ENCODE data around the gene FAAH.

FAAH gene

DNA sequence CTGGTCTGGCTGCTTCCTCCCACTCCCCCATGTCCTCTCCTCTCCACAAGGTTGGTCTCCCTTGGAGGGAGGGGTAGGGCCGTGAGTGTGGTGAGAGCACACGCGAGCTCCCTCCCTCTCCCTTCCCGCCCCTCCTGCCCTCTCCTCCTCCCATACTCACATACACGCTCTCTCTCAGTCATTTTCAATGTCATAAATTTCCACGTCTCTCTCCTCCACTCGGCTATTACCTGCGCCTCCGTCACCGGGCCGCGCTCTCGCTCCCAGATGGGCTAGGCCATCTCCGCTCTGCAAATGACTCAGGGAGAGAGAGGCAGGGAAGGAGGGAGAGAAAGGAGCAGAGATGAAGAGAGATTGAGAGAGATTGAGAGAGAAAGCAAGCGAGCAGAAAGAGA, 58.8 kb downstream of the FAAH start:
- POLR2A ChIA-PET = no interaction called here
- CTCF ChIA-PET = interaction anchor here (0.9 to 17.6 kb wide), 3 partner anchors 11 to 78 kb away, joined by 3 to 429 read pairs (median 5); a partner anchor contains a TSS
- TF ChIP-seq, protein P1, sequence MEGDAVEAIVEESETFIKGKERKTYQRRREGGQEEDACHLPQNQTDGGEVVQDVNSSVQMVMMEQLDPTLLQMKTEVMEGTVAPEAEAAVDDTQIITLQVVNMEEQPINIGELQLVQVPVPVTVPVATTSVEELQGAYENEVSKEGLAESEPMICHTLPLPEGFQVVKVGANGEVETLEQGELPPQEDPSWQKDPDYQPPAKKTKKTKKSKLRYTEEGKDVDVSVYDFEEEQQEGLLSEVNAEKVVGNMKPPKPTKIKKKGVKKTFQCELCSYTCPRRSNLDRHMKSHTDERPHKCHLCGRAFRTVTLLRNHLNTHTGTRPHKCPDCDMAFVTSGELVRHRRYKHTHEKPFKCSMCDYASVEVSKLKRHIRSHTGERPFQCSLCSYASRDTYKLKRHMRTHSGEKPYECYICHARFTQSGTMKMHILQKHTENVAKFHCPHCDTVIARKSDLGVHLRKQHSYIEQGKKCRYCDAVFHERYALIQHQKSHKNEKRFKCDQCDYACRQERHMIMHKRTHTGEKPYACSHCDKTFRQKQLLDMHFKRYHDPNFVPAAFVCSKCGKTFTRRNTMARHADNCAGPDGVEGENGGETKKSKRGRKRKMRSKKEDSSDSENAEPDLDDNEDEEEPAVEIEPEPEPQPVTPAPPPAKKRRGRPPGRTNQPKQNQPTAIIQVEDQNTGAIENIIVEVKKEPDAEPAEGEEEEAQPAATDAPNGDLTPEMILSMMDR (IDR thresholded peaks at IDR 0.05; ENCODE audit: insufficient read depth, low read length, missing control alignments) = no peak
- no peak for DNase-seq (ENCODE audit: low read depth, low spot score)
- no peak overlapping the region for H3K4me3 ChIP-seq (ENCODE audit: low read depth, low read length)

DNA sequence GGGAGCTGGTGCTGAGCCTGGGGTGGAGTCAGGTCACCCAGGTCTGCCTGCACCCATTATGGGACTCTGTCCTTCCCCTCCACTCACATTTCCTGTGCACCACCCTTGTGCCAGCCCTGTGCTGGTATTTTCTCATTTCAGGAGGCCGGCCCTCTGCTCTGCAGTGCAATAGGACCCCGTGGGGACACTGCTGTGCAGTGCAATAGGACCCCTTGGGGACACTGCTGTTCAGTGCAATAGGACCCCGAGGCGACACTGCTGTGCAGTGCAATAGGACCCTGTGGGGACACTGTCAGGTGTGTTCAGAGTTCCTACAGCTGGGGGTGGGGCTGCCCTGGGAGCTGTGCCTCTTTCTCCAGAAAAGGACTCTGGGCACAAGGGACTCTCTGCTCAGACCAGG, 59.3 kb downstream of the FAAH start:
- POLR2A ChIA-PET = no interaction called here
- TF ChIP-seq, protein P1 (IDR thresholded peaks at IDR 0.05; ENCODE audit: insufficient read depth, low read length, missing control alignments) = no peak
- H3K4me3 ChIP-seq (ENCODE audit: low read depth, low read length) = no peak overlapping the region
- CTCF ChIA-PET = interaction anchor here (0.9 to 17.6 kb wide), 5 partner anchors 8 to 95 kb away, joined by 3 to 429 read pairs (median 5); a partner anchor contains a TSS
- DNase-seq (ENCODE audit: low read depth, low spot score) = no peak

DNA sequence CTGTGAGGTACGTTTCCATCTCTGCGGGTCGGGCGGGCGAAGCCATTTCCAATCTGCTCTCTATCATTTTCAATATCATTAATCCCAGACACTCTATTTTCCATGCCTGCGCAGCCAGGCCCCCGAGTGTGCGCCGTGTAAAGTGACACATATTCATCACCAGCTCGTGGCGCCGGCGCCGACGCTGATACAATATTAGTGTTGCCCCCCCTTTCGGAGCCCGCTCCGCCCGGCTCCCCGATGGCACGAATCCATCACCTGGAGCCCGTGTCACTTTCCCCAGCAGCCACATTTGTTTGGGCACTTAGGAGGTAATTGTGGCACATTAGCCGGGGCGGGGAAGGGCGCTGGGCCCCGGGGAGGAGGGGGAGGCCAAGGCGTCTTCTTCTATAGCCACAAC, 61.8 kb downstream of the FAAH start:
- no peak overlapping the region for H3K4me3 ChIP-seq (ENCODE audit: low read depth, low read length)
- POLR2A ChIA-PET = no interaction called here
- no peak for DNase-seq (ENCODE audit: low read depth, low spot score)
- TF ChIP-seq, protein P1 (IDR thresholded peaks at IDR 0.05; ENCODE audit: insufficient read depth, low read length, missing control alignments) = no peak
- CTCF ChIA-PET = interaction anchor here (6.1 to 17.6 kb wide), 2 partner anchors 10 to 75 kb away, joined by 47 to 429 read pairs; a partner anchor contains a TSS

DNA sequence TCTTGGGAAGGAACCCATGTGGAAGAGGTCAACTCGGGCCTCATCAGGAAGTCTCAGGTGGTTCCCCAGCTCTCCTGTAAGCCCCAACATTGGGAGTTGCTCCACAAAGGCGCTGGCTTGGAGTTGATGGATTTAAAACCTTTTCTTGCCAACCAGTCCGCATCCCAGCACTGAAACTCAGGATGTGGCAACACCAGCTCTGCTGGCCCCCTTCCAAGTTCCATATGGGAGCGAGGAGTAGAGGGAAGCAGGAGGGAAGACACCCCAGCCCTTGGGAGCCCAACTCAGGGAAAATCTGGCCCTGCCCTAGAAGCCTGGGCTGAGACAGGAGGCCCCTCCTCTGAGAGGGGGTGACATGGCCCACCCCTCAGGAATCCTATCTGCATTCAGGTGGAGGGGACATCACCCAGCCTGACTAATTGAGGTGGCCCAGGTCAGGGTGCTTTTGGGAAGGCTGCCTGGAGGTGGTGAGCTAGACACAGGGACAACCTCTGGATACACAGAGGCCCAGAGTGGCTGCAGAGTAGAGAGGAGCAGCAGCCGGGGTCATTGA, 62.4 kb downstream of the FAAH start:
- DNase-seq (ENCODE audit: low read depth, low spot score) = no peak
- H3K4me3 ChIP-seq (ENCODE audit: low read depth, low read length) = no peak overlapping the region
- TF ChIP-seq, protein P1 (IDR thresholded peaks at IDR 0.05; ENCODE audit: insufficient read depth, low read length, missing control alignments) = no peak
- ChIA-PET CTCF (interaction anchor here (6.1 to 17.6 kb wide), 2 partner anchors 11 to 74 kb away, joined by 47 to 429 read pairs; a partner anchor contains a TSS), POLR2A (no interaction called here)

DNA sequence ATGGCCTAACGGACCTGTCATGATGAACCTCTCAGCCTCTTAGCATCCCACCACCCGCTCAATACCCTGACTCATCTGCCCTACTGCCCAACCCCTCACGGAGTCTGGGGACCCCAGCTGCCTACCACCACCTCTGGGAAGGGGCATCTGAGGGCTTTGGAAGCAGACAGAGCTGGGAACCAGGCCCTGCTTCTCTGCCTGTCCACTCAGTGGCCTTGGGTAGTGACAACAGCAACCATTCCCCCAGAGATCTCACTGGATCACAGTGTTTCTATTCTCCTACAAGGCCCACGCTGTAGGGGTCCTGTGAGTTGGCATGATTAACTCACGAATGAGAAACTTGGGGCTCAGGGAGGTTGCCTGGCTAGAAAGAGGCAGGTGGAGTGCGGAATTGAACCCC, 63.1 kb downstream of the FAAH start:
- TF ChIP-seq, protein P1 (IDR thresholded peaks at IDR 0.05; ENCODE audit: insufficient read depth, low read length, missing control alignments) = no peak
- ChIA-PET POLR2A (no interaction called here), CTCF (interaction anchor here (1.3 to 17.6 kb wide), 5 partner anchors 11 to 268 kb away, joined by 3 to 429 read pairs (median 5); a partner anchor contains a TSS)
- H3K4me3 ChIP-seq (ENCODE audit: low read depth, low read length) = no peak overlapping the region
- no peak for DNase-seq (ENCODE audit: low read depth, low spot score)

DNA sequence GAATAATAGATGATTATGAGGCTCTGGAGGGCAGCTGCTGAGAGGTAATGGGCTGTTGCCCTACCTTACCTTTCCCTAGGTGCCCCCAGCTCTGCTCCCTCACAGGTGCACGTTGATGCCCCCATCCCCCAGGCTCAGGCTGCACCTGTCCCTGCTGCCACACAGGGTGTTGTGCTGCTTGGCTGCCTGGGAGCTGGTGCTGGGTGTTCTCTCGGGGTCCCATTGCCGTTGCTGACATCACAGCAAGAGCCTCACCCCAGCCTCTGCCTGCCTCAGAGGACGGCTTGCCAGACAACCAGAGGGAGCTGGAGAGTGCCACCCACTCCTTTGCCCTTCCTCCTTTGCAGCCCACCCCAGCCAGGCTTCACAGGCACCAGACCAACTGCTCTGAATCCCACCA, 64.1 kb downstream of the FAAH start:
- DNase-seq (ENCODE audit: low read depth, low spot score) = no peak
- TF ChIP-seq, protein P1 (IDR thresholded peaks at IDR 0.05; ENCODE audit: insufficient read depth, low read length, missing control alignments) = no peak
- no peak overlapping the region for H3K4me3 ChIP-seq (ENCODE audit: low read depth, low read length)
- POLR2A ChIA-PET = no interaction called here
- CTCF ChIA-PET = interaction anchor here (0.6 to 17.6 kb wide), 8 partner anchors 12 to 267 kb away, joined by 3 to 429 read pairs (median 4); a partner anchor contains a TSS

Data from AG04449 (cell line).